Measurements from ENCODE around the gene SYNDIG1. TPM values are rescaled to one million over a fixed set of nuclear protein-coding genes. Genes with fewer than 3 reads are reported as not detected.
"Not testable (repeated sequence)": the region's sequence is repeated elsewhere in the genome, so short reads cannot be mapped to it uniquely, and the experiment has no call there.

SYNDIG1 gene
- total and polyA plus RNA-seq, 5 donors from 2014 or later: not detected

DNA sequence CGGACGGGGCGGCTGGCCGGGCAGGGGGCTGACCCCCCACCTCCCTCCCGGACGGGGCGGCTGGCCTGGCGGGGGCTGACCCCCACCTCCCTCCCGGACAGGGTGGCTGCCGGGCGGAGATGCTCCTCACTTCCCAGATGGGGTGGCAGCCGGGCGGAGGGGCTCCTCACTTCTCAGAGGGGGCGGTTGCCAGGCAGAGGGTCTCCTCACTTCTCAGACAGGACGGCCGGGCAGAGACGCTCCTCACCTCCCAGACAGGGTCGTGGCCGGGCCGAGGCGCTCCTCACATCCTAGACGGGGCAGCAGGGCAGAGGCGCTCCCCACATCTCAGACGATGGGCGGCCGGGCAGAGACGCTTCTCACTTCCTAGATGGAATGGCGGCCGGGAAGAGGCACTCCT is 156.7 kb downstream of the SYNDIG1 start:
- H3K9me3 Mint-ChIP-seq; H3K9me3 ChIP-seq (ENCODE audit: control insufficient read depth in 2 of 2, low read length in 2 of 2); ATAC-seq (ENCODE audit: low read depth in 2 of 2); DNase-seq; H3K4me3 ChIP-seq (ENCODE audit: low read depth, low read length); H3K27ac ChIP-seq (ENCODE audit: insufficient read depth, low read length, poor library complexity, severe bottlenecking); H3K36me3 Mint-ChIP-seq; H3K4me3 Mint-ChIP-seq; H3K27me3 Mint-ChIP-seq; H3K4me1 Mint-ChIP-seq; H3K36me3 ChIP-seq (ENCODE audit: control insufficient read depth, insufficient read depth, low read length); H3K27ac Mint-ChIP-seq; H3K4me1 ChIP-seq (ENCODE audit: control insufficient read depth, insufficient read depth, low read length, poor library complexity, severe bottlenecking); H3K27me3 ChIP-seq (ENCODE audit: control insufficient read depth, insufficient read depth, low read length): not testable (repeated sequence)

DNA sequence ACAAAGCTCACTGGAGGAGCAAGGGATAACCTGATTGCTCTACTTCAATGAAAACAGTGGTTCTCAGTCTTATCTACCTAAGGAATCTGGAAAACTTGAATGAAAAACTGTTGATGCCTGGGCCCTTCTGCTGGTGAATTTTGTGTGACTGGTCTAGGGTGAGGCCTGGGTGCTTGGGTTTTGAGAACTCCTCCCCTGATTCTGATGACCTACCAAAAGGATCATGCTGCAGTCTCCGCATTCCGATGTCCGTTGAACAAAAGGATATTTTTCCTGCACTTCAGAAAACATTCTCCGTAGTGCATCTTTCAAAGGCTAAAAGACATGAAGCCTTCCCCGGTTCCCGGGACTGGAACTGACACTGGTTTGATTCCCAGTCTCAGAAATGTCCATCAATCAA is 157.9 kb downstream of the SYNDIG1 start:
- H3K36me3 Mint-ChIP-seq: no peaks in the 10 kb centered on the region
- no peaks in the 10 kb centered on the region for H3K27me3 ChIP-seq (ENCODE audit: control insufficient read depth, insufficient read depth, low read length)
- H3K9me3 Mint-ChIP-seq: no peaks in the 10 kb centered on the region
- no peak overlapping the region for H3K27ac ChIP-seq (ENCODE audit: insufficient read depth, low read length, poor library complexity, severe bottlenecking)
- DNase-seq: no peak
- H3K4me1 Mint-ChIP-seq: peaks cover 0 to 2% (median 0%) of the 10 kb centered on the region in 4 donors
- no peak for ATAC-seq (ENCODE audit: low read depth in 2 of 2)
- H3K4me3 ChIP-seq (ENCODE audit: low read depth, low read length): no peak overlapping the region
- H3K27me3 Mint-ChIP-seq: no peaks in the 10 kb centered on the region
- H3K27ac Mint-ChIP-seq: no peak overlapping the region
- peak overlapping the region in 1 of 4 donors; percentile 18 for H3K4me3 Mint-ChIP-seq
- H3K4me1 ChIP-seq (ENCODE audit: control insufficient read depth, insufficient read depth, low read length, poor library complexity, severe bottlenecking): no peaks in the 10 kb centered on the region
- no peaks in the 10 kb centered on the region for H3K9me3 ChIP-seq (ENCODE audit: control insufficient read depth in 2 of 2, low read length in 2 of 2)
- H3K36me3 ChIP-seq (ENCODE audit: control insufficient read depth, insufficient read depth, low read length): no peaks in the 10 kb centered on the region

GRCh38 chr20:24627926-24628325 is 158.5 kb downstream of the SYNDIG1 start:
- no peaks in the 10 kb centered on the region for H3K27me3 ChIP-seq (ENCODE audit: control insufficient read depth, insufficient read depth, low read length)
- H3K36me3 ChIP-seq (ENCODE audit: control insufficient read depth, insufficient read depth, low read length): no peaks in the 10 kb centered on the region
- H3K4me3 ChIP-seq (ENCODE audit: low read depth, low read length): no peak overlapping the region
- no peak for ATAC-seq (ENCODE audit: low read depth in 2 of 2)
- no peaks in the 10 kb centered on the region for H3K9me3 Mint-ChIP-seq
- no peak for DNase-seq
- no peak overlapping the region for H3K4me3 Mint-ChIP-seq
- H3K27ac ChIP-seq (ENCODE audit: insufficient read depth, low read length, poor library complexity, severe bottlenecking): no peak overlapping the region
- H3K4me1 ChIP-seq (ENCODE audit: control insufficient read depth, insufficient read depth, low read length, poor library complexity, severe bottlenecking): no peaks in the 10 kb centered on the region
- no peaks in the 10 kb centered on the region for H3K36me3 Mint-ChIP-seq
- H3K9me3 ChIP-seq (ENCODE audit: control insufficient read depth in 2 of 2, low read length in 2 of 2): no peaks in the 10 kb centered on the region
- H3K4me1 Mint-ChIP-seq: peaks cover 0 to 2% (median 0%) of the 10 kb centered on the region in 4 donors
- no peak overlapping the region for H3K27ac Mint-ChIP-seq
- no peaks in the 10 kb centered on the region for H3K27me3 Mint-ChIP-seq

GRCh38 chr20:24628985-24629384 is 159.6 kb downstream of the SYNDIG1 start:
- Mint-ChIP-seq H3K4me3 (no peak overlapping the region), H3K27ac (peak overlapping the region in 1 of 3 donors; percentile 78), H3K9me3 (no peaks in the 10 kb centered on the region)

DNA sequence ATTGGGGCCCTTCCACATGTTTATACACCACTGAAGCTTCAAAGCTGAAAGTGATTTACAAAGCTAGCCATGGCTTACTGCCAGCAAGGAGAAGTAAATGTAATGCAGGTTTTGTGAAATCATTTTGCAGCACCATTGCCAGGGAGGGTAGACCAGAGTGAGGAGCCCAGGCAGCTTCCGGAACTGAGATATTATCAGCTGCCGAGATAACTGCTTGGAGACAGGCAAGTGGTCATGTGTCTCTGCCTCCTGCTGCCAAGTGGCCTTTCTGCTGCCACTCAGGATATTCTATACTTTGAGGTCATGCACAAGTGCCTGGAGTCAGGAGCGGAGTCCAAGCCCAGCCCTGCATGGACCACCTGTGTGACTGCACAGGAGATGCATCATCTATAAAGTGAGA is 160.2 kb downstream of the SYNDIG1 start:
- Histone ChIP-seq H3K36me3 (ENCODE audit: control insufficient read depth, insufficient read depth, low read length) (no peaks in the 10 kb centered on the region), H3K4me3 (ENCODE audit: low read depth, low read length) (no peak overlapping the region), H3K27ac (ENCODE audit: insufficient read depth, low read length, poor library complexity, severe bottlenecking) (no peak overlapping the region), H3K4me1 (ENCODE audit: control insufficient read depth, insufficient read depth, low read length, poor library complexity, severe bottlenecking) (no peaks in the 10 kb centered on the region), H3K9me3 (ENCODE audit: control insufficient read depth in 2 of 2, low read length in 2 of 2) (no peaks in the 10 kb centered on the region), H3K27me3 (ENCODE audit: control insufficient read depth, insufficient read depth, low read length) (no peaks in the 10 kb centered on the region)
- Mint-ChIP-seq H3K4me1 (peaks cover 0 to 2% (median 0%) of the 10 kb centered on the region in 4 donors), H3K4me3 (no peak overlapping the region), H3K27ac (peak overlapping the region in 1 of 3 donors; percentile 9), H3K9me3 (no peaks in the 10 kb centered on the region), H3K27me3 (no peaks in the 10 kb centered on the region), H3K36me3 (no peaks in the 10 kb centered on the region)
- no peak for DNase-seq
- no peak for ATAC-seq (ENCODE audit: low read depth in 2 of 2)

More at GRCh38 chr20:24628985-24629384, 159.6 kb downstream of the SYNDIG1 start:
- peaks cover 0 to 2% (median 0%) of the 10 kb centered on the region in 4 donors for H3K4me1 Mint-ChIP-seq
- no peaks in the 10 kb centered on the region for H3K4me1 ChIP-seq (ENCODE audit: control insufficient read depth, insufficient read depth, low read length, poor library complexity, severe bottlenecking)
- H3K9me3 ChIP-seq (ENCODE audit: control insufficient read depth in 2 of 2, low read length in 2 of 2): no peaks in the 10 kb centered on the region
- H3K4me3 ChIP-seq (ENCODE audit: low read depth, low read length): no peak overlapping the region
- H3K27ac ChIP-seq (ENCODE audit: insufficient read depth, low read length, poor library complexity, severe bottlenecking): no peak overlapping the region
- ATAC-seq (ENCODE audit: low read depth in 2 of 2) (no peak), DNase-seq (no peak)
- H3K27me3 Mint-ChIP-seq: no peaks in the 10 kb centered on the region
- no peaks in the 10 kb centered on the region for H3K27me3 ChIP-seq (ENCODE audit: control insufficient read depth, insufficient read depth, low read length)
- H3K36me3 Mint-ChIP-seq: no peaks in the 10 kb centered on the region
- no peaks in the 10 kb centered on the region for H3K36me3 ChIP-seq (ENCODE audit: control insufficient read depth, insufficient read depth, low read length)

GRCh38 chr20:24630486-24631172 is 161.2 kb downstream of the SYNDIG1 start:
- Histone ChIP-seq H3K36me3 (ENCODE audit: control insufficient read depth, insufficient read depth, low read length) (no peaks in the 10 kb centered on the region), H3K27ac (ENCODE audit: insufficient read depth, low read length, poor library complexity, severe bottlenecking) (no peak overlapping the region), H3K27me3 (ENCODE audit: control insufficient read depth, insufficient read depth, low read length) (no peaks in the 10 kb centered on the region), H3K9me3 (ENCODE audit: control insufficient read depth in 2 of 2, low read length in 2 of 2) (no peaks in the 10 kb centered on the region), H3K4me1 (ENCODE audit: control insufficient read depth, insufficient read depth, low read length, poor library complexity, severe bottlenecking) (no peaks in the 10 kb centered on the region), H3K4me3 (ENCODE audit: low read depth, low read length) (no peak overlapping the region)
- ATAC-seq (ENCODE audit: low read depth in 2 of 2): no peak
- Mint-ChIP-seq H3K27me3 (no peaks in the 10 kb centered on the region), H3K4me3 (no peak overlapping the region), H3K36me3 (no peaks in the 10 kb centered on the region), H3K9me3 (no peaks in the 10 kb centered on the region), H3K27ac (no peak overlapping the region), H3K4me1 (peaks cover 0 to 2% (median 0%) of the 10 kb centered on the region in 4 donors)
- no peak for DNase-seq

DNA sequence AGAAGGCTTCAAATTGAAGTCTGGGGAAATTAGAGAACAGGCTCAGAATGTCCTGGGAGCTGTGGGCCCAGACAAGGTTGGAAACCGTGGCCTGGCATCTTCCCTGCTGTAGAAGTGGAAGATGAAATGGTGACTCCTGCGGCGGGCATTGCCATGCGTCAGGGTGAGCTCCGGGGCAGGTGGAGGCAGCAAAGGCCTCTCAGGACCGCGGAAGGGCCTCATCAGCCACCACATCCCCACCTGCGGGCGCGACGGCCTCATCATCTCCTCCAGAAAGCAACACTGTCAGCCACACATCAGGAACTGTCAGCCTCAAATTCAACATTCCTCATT is 161.7 kb downstream of the SYNDIG1 start:
- Histone ChIP-seq H3K27me3 (ENCODE audit: control insufficient read depth, insufficient read depth, low read length) (no peaks in the 10 kb centered on the region), H3K36me3 (ENCODE audit: control insufficient read depth, insufficient read depth, low read length) (no peaks in the 10 kb centered on the region), H3K9me3 (ENCODE audit: control insufficient read depth in 2 of 2, low read length in 2 of 2) (no peaks in the 10 kb centered on the region), H3K27ac (ENCODE audit: insufficient read depth, low read length, poor library complexity, severe bottlenecking) (no peak overlapping the region), H3K4me1 (ENCODE audit: control insufficient read depth, insufficient read depth, low read length, poor library complexity, severe bottlenecking) (no peaks in the 10 kb centered on the region), H3K4me3 (ENCODE audit: low read depth, low read length) (no peak overlapping the region)
- H3K27me3 Mint-ChIP-seq: no peaks in the 10 kb centered on the region
- no peak overlapping the region for H3K27ac Mint-ChIP-seq
- H3K4me3 Mint-ChIP-seq: no peak overlapping the region
- no peak for ATAC-seq (ENCODE audit: low read depth in 2 of 2)
- no peaks in the 10 kb centered on the region for H3K9me3 Mint-ChIP-seq
- H3K4me1 Mint-ChIP-seq: peaks cover 0 to 2% (median 0%) of the 10 kb centered on the region in 4 donors
- DNase-seq: no peak
- H3K36me3 Mint-ChIP-seq: no peaks in the 10 kb centered on the region

GRCh38 chr20:24632581-24632980 is 163.2 kb downstream of the SYNDIG1 start:
- H3K36me3 ChIP-seq (ENCODE audit: control insufficient read depth, insufficient read depth, low read length): no peaks in the 10 kb centered on the region
- H3K27me3 Mint-ChIP-seq: no peaks in the 10 kb centered on the region
- no peaks in the 10 kb centered on the region for H3K27me3 ChIP-seq (ENCODE audit: control insufficient read depth, insufficient read depth, low read length)
- H3K9me3 ChIP-seq (ENCODE audit: control insufficient read depth in 2 of 2, low read length in 2 of 2): no peaks in the 10 kb centered on the region
- DNase-seq (no peak), ATAC-seq (ENCODE audit: low read depth in 2 of 2) (no peak)
- H3K27ac Mint-ChIP-seq: peak overlapping the region in 1 of 3 donors; percentile 29
- H3K4me3 ChIP-seq (ENCODE audit: low read depth, low read length): no peak overlapping the region
- no peaks in the 10 kb centered on the region for H3K9me3 Mint-ChIP-seq
- H3K36me3 Mint-ChIP-seq: no peaks in the 10 kb centered on the region
- no peak overlapping the region for H3K4me3 Mint-ChIP-seq
- no peaks in the 10 kb centered on the region for H3K4me1 ChIP-seq (ENCODE audit: control insufficient read depth, insufficient read depth, low read length, poor library complexity, severe bottlenecking)
- H3K4me1 Mint-ChIP-seq: peaks cover 0 to 2% (median 0%) of the 10 kb centered on the region in 4 donors
- no peak overlapping the region for H3K27ac ChIP-seq (ENCODE audit: insufficient read depth, low read length, poor library complexity, severe bottlenecking)

Measured in CD4-positive, CD25-positive, alpha-beta regulatory T cell (primary cell).